HG03064 (cell line): ENCODE measurements around the gene FBRS.
A peak's percentile ranks its signal among the peaks of the same experiment; 100 is the strongest.
"Not testable (repeated sequence)": the region's sequence is repeated elsewhere in the genome, so short reads cannot be mapped to it uniquely, and the experiment has no call there.

Source experiments
- ATAC-seq: cut with Tn5 transposase; IDR thresholded peaks from one replicate; pipeline ENCODE4 v1.9.1; 2021; ENCODE audit warnings: low read depth; ENCODE audit not compliant: unreplicated experiment

Gene FBRS

GRCh38 chr16:30697264-30698138, 39.3 kb downstream of the FBRS start:
- ATAC-seq: peak; percentile 77

- ATAC-seq: peak; percentile 59
These were observed 40.0 kb downstream of the FBRS start for GRCh38 chr16:30698139-30698815.

- peak; percentile 35 for ATAC-seq
These were observed 40.8 kb downstream of the FBRS start, which contains the start of gene SRCAP for GRCh38 chr16:30698816-30699614. Gene SRCAP, plus strand, starts transcription at chr16:30699171. Its CDS starts 1,654 bp downstream, at chr16:30700825.

- no peak for ATAC-seq
These were observed 41.4 kb downstream of the FBRS start for GRCh38 chr16:30699615-30700099.

GRCh38 chr16:30700491-30700890, 42.3 kb downstream of the FBRS start:
- no peak for ATAC-seq

GRCh38 chr16:30700971-30701370, 42.7 kb downstream of the FBRS start:
- ATAC-seq: no peak

DNA sequence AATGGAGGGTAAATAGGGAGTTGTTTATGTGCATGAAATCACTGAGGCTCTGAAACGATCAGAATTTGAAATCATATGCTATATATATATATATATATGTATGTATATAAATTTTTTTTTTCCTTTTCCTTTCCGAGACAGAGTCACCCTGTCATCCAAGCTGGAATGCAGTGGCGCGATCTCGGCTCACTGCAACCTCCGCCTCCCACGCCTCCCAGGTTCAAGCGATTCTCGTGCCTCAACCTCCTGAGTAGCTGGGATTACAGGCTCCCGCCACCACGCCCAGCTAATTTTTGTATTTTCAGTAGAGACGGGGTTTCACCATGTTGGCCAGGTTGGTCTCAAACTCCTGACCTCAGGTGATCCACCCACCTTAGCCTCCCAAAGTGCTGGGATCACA, 44.8 kb downstream of the FBRS start:
- ATAC-seq: not testable (repeated sequence)

- no peak for ATAC-seq
These were observed 45.7 kb downstream of the FBRS start for GRCh38 chr16:30703971-30704370.

DNA sequence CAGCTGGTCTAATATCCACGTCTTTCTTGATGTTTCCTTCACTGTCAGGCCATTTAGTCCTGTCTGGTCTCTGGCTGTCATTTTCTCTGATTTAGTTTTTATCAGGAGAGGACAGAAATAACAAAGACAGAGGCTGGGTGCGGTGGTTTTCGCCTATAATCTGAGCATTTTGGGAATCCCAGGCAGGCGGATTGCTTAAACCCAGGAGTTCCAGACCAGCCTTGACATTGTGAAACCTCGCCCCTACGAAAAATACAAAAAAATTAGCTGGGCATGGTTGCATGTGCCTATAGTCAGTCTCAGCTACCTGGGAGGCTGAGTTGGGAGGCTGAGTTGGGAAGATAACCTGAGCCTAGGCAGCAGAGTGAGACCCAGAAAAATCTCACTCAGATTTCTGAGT, 47.8 kb downstream of the FBRS start:
- ATAC-seq: no peak

DNA sequence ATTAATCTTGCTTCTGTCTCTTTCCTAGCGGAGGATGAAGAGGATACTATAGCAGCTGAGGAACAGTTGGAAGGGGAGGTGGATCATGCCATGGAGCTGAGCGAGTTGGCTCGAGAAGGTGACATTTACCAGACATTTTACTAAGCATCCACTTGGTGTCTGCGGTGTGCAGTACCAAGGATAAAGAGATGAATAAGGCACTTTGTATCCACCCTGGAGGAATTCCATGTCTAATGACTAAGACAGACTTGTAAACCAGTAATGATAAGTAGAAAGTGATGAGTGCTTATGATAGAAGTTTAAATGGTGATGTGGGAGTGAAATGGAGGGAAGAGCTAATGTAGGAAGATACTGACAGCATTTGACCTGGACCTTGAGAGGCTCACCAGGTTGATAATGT, 52.7 kb downstream of the FBRS start:
- no peak for ATAC-seq

GRCh38 chr16:30711712-30712111, 53.5 kb downstream of the FBRS start:
- ATAC-seq: no peak

DNA sequence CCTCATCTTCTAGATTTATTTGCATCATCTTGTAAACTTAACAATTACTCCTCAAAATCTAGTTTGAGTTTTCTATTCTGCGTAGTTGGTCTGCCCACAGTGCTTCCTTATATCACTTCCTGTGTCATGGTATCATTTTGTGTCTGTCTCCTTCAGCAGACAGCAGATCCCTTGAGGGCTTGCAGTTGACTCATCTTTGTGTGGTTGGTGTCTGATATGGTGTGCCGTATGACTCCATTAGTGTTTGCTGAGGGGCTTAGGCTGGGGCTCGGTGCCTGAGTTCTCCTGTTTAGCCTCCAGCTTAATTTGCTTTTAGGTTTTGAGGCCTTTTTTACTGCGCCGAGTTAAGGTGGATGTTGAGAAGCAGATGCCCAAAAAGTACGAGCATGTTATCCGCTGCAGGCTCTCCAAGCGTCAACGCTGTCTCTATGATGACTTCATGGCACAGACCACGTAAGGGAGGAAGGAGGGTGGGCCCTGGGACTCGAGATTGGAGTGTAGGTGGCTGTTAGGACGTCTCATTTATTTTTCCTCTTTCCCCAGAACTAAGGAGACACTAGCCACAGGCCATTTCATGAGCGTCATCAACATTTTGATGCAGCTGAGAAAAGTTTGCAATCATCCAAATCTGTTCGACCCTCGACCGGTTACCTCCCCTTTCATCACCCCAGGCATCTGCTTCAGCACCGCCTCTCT, 57.7 kb downstream of the FBRS start:
- ATAC-seq: no peak

- no peak for ATAC-seq
These were observed 61.9 kb downstream of the FBRS start for GRCh38 chr16:30720086-30720485.
